Activated gamma-delta T cell treated with anti-CD3 and anti-CD28 coated beads, Interleukin-2, amount 50 U/mL, for 16 hours (primary cell): ENCODE data around the gene OR12D1.
"Not testable (repeated sequence)": the region's sequence is repeated elsewhere in the genome, so short reads cannot be mapped to it uniquely, and the experiment has no call there.

Source experiments
- DNase-seq: peaks from one replicate; pipeline ENCODE4 v3.0.0-alpha.2; 2020; ENCODE audit warnings: low read depth

OR12D1 gene

DNA sequence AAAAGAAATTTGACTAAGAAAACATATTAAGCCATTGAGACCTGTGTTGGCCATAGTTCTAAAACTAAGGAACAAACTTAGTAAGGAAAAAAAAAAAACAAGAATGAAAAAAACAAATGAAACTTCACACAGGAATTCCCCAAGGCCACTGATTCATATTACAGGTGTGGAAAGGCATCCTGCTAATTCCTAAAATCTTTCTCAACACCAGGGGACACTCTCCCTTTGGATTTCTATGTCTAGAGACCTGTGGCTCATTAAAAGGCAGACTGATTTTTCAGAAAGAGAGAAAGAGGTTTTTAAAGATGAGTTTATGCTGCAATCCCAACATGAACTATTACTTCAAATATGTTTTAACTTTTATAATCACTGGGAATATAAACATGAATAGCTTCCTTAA, at the start of gene OR12D1:
OR12D1 (plus strand) TSS at position 341 of the 400 bp plus-strand sequence.
- DNase-seq, result no peak

DNA sequence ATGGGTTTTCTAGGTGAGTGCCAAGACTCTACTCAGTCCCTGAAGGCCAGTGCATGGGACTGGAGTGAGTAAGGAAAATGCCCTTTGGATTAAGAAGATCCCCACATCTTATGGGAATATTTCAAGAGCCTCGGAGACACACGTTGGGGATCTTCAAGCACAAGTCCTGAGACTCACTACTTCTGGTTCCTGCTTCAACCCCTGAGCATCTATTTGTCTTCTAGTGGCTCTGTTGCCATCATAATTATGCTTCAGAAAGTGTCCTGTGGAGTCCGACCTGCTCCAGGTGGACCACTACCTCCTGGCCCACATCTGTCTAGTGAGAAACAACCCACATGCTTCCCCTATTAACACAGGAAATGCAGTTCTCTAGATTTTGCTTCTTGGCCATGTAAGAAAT, 46.0 kb upstream of the OR12D1 start, which contains the start of gene OR5V1:
OR5V1 (minus strand) TSS at position 101 of the 400 bp plus-strand sequence. CDS start 12,670 bp downstream, outside the sequence.
- DNase-seq, result no peak

DNA sequence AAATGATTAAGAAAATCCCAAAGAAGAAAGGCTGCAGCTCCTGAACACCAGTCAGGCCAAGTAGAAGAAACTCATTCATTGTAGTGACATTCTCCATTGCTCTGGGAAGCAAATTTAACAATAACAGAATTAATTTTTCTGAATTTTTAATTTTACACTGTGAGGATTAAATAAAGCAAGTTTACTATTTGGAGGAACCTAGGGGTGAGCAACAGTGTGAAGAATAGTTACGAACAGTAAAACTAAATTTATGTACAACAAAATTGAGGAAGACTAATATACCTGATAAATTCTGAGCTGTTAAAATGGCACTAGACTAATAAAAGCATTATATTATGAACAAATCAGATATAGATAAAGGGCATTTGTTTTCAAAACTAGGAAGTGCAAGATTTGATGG, 39.5 kb upstream of the OR12D1 start, which contains the start of gene OR12D3:
OR12D3 (minus strand) TSS at position 101 of the 400 bp plus-strand sequence; CDS start at position 97, 4 bp downstream.
- DNase-seq, result no peak

DNA sequence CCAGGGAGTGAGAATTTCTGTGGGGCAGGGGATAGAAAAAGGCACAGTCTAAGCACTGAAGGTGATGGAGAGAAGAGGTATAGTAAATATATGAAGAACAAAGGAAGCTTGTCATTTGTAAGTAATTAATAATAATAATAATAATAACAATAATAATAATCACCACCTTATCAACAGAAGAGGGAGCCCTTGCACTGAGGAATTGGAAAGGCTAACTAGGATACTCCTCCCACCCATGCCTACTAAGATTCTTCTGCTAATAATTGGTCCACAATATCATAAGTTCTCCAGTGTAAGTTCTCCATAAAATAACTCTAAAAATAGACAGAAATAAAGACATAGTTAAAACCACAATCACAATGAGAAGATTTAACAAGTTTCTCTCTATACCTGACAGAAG, 38.7 kb upstream of the OR12D1 start:
- DNase-seq, result no peak

DNA sequence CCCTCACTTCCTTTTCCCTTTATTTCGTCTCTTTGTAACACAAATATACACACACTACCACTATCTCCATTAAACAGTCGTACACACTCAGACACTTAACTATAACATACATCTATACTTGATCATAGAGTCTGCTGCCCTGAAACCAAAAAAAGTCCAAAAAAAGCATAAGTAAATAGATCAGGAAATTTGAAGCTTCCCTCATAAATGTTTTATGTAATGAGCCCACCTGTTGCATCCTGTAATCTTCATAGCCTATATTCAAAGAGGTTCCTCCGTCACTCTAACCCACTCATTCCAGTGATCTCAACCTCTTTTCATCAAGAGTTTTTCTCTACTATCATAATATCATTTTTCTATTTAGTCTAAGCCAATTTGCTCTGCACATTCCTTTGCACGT, 26.2 kb upstream of the OR12D1 start:
- DNase-seq, result no peak

DNA sequence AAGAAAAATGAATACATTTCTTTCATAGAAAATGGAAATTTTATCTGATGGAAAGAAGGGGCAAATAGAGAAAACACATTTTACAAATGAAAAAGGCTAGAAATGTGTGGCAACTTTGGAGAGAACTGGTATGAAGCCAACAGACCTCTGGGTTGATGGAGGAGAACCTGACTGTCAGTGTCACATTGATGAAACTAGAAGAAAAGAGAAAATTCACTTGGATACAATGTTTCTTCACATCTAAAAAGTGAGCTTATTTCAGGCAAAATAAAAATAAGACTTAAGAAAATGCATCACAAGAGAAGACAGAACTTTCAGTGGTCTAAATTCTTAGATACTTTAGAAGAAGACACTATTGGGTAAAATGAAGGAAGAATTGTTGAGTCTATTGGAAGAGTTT, 19.4 kb upstream of the OR12D1 start, which contains the start of gene OR12D2:
OR12D2 (plus strand) TSS at position 301 of the 400 bp plus-strand sequence. CDS start 1,069 bp downstream, outside the sequence.
- no peak for DNase-seq

DNA sequence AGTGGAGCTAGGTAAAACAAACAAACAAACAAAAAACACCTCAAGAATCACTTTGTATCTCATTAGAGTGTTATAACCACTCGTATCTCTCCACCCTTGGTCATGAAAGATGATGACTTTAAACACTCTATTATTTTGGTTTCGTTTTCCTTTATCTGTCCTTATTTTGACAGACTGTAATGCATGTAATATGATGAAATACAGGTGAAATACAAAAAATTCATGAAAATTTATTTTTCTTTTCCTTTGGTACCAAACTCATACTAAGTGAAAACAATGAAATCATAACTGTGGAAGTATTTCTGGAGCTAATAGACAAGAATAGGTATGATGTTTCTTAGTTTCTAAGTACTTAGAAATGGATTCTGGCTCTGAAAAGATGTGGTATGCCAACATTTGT, 15.2 kb upstream of the OR12D1 start:
- DNase-seq, result no peak

DNA sequence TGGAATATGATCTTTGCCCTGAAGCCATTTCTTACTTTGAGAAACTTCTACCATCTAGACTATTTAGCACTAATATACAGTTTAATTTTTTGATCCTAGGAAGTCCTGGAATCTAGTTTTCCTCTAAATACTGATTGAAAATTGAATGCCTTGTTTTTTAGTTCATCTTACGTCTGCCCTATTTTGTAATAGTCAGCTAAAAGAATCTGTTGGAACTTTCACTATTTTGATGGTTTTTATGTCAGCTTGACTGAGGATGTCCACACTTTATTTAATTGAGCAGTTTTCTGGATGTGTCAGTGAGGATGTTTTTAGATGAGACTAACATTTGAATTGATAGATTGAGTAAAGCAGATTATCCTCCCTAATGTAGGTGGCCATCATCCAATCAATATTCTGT, 10.9 kb upstream of the OR12D1 start:
- no peak for DNase-seq

DNA sequence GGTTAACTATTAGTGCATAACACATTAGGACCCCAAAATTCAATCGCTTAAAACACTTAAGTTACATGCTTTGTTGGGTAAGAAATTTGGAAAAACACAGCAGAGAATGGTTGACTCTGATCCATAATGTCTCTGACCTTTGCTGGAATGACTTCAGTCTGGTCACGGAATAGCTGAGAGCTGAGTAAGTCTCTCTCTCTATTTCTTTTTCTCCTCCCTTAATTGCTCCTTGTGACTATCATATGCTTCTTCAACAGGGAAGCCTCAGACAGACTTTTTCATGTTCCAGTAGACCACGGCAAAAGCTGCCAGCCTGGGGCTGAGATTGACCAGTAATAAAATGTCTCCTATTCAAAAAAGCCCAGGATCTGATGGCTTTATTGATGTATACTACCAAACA, 4.8 kb downstream of the OR12D1 start:
- DNase-seq, result no peak

DNA sequence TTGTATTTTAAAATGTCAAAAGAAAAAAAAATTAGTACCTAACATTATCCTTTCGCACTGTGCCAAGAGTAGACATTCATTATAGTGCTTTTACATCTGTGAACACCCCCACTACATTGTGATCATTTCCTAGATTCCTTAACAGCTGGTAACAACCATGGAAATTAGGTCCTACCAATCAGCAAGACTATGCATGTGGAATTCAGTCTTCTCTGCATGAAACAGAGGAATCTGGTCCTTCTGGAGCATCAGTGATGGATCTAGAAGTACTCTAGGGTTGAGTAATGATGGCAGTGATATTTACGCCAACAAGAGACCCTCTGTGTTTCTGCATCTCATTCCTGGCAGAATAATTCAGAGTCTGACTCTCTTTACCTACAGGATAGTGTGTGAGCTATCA, 9.4 kb downstream of the OR12D1 start:
- no peak for DNase-seq

DNA sequence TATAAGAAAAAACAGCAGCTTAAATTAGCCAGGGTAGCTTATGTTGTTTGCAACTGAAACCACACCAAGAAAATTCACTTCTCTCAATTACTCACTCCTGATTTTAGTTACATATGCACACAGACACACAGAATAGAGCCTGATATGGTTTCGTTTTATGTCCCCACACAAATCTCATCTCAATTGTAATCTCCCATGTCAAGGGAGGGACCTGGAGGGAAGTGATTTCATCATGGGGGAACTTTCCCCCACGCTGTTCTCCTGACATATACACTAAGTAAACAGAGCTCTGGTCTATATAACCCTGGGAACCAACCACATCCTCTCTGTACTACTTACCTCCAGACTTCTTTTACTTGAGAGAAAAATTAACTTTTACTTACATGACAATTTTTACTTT, 9.8 kb downstream of the OR12D1 start:
- no peak for DNase-seq

DNA sequence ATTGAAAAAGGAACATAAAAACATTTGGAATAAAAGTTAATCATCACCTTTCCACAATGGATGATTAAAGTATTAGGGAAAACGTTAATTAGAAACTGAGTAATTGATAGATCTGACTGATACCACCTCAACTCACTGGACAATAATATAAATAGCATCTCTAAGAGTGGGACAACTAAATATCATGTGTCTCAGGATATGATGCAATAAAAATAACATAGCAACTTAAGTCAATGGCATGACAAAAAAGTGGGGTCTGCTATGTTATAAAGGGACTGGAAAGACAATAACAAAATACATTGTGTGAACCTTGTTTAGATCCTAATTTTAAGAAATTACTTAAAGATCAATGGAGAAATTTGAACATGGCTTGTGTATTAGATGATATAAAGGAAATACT, 10.3 kb downstream of the OR12D1 start:
- DNase-seq, result no peak

DNA sequence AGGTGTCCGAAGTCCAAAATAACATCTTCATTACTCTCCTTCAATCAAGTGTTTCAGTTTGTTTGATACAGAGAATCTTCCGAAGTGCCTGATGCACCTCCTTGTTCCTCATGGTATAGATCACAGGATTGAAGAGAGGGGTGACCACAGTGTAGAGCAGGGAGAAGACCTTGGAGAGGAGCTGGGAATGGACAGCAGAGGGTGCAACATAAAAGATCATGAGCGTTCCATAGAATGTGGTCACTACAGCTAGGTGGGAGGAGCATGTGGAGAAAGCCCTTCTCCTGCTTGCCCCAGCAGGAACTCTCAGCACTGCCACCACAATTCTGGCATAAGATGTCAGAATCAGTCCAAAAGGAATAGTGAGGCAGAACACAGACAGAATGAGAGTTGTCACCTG, 11.9 kb downstream of the OR12D1 start:
- DNase-seq, result no peak

DNA sequence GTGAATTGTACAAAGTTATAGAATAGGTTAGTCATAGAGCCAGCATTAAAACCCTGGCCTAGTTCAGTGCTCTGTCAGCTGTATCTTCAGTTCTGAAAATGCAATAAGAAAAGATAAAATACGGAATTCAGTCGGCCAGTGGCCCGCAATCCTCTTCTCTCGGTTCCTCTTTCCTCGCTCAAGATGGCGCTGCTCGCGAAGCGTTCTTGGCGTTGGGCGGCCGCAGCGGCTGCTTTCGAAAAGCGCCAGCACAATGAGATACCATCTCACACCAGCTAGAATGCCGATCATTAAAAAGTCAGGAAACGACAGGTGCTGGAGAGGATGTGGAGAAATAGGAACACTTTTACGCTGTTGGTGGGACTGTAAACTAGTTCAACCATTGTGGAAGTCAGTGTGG, 22.0 kb downstream of the OR12D1 start:
- DNase-seq, result not testable (repeated sequence)

DNA sequence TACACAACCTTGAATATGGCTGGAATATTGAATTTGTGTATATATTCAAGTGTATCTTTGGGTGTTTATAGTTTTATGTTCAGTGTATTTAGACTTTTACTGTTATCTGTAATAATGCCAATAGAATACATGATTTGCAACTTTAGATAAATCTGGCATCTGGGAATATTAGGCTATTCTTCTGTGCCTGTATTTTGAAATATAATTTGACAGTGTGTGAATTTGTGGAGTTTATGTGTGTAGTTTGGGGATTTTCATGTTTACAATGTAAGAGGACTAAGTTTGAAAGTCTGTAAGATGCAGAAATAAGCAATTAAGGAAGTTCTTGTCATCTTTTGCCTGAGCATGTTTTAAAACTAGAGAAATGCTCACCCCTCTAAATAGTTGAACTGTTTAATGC, 24.3 kb downstream of the OR12D1 start, which contains the start of gene OR10C1:
OR10C1 (plus strand) TSS at position 301 of the 400 bp plus-strand sequence. CDS start 710 bp downstream, outside the sequence.
- DNase-seq, result no peak

DNA sequence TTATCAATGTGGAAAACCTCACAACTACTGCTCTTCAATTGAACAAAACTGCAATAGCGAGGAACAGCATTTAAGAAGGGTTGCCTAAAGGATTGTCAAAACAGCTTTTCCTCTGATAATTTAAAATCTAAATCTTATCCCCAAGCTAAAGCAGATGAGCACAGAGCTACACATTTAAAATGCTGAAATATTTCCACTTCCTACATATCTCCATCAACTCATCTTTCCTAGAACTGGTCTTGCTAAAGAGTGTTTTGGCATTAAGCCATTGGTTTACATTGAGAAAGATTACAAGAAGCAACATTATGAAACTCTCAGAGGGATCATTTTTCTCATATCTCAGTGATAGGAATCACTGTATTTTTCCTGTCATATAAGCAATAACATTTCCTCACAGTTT, 28.0 kb downstream of the OR12D1 start:
- DNase-seq, result no peak

DNA sequence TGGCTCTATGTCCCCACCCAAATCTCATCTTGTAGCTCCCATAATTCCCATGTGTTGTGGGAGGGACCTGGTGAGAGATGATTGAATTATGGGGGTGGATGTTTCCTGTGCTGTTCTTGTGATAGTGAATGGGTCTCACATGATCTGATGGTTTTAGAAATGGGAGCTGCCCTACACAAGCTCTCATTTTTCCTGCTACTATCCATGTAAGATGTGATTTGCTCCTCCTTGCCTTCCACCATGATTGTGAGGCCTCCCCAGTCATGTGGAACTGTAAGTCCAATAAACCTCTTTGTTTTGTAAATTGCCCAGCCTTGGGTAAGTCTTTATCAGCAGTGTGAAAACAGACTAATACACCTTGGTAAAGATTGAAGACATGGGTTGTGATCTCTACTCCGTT, 29.3 kb downstream of the OR12D1 start:
- not testable (repeated sequence) for DNase-seq

DNA sequence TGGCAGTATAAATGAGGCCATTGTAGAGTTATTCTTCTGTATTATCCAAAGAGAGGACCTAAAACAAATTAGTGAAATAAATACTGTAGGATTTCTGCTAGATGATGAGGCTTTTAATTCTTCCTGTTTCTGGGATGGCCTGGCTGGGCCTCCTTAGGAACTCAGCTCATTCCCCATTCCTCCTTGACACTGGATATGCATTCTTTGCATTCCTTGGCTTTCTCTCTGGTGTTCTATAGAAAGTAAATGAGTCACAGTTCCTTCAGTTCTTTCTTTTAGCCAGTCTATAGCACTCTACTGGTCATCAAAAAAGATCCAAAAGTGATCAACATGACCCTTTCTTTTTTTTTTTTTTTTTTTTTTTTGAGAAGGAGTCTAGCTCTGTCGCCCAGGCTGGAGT, 32.9 kb downstream of the OR12D1 start:
- DNase-seq, result no peak

DNA sequence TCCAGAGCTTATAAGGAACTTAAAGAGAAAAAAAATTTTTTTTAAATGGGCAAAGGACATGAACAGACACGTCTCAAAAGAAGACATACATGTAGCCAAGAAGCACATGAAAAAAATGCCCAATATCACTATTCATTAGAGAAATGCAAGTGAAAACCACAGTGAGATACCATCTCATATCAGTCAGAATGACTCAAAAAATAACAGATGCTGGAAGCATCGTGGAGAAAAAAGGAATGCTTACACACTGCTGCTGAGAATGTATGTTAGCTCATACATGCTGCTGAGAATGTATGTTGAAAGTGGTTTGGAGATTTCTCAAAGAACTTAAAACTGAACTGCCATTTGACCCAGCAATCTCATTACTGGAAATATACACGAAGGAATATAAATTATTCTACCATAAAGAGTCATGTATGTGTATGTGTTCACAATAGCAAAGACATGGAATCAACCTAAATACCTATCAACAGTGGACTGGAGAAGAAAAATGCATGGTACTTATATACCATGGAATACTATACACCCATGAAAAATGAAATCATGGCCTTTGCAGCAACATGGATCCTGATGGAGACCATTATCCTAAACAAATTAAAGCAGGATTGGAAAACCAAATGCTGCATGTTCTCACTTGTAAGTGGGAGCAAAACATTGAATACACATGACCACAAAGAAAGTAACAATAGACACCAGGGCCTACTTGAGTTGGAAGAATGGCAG, 36.9 kb downstream of the OR12D1 start:
- DNase-seq, result no peak

DNA sequence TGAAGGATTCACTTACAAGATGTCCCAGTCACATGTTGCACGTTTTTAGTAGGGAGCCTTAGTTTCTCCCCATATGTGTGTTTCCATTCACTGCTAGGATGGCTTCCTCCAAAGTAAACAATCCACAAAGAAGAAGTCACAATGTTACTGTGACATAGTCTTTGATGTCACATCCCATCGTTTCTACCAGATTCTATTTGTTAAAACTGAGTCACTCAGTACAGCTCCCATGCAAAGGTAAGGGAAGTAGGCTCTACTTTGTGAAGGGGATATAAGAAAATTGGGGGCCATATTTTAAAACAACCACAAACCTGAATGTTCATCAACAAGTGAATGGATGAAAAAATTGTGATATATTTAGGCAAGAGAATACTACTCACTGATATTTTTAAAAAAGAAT, 42.2 kb downstream of the OR12D1 start, which contains the start of the genes OR11A1 and OR2H1:
OR11A1 (minus strand) TSS at position 101 of the 400 bp plus-strand sequence. CDS start 29,430 bp downstream, outside the sequence.
OR2H1 (plus strand) TSS at position 185 of the 400 bp plus-strand sequence. CDS start 4,615 bp downstream, outside the sequence.
- DNase-seq, result no peak

DNA sequence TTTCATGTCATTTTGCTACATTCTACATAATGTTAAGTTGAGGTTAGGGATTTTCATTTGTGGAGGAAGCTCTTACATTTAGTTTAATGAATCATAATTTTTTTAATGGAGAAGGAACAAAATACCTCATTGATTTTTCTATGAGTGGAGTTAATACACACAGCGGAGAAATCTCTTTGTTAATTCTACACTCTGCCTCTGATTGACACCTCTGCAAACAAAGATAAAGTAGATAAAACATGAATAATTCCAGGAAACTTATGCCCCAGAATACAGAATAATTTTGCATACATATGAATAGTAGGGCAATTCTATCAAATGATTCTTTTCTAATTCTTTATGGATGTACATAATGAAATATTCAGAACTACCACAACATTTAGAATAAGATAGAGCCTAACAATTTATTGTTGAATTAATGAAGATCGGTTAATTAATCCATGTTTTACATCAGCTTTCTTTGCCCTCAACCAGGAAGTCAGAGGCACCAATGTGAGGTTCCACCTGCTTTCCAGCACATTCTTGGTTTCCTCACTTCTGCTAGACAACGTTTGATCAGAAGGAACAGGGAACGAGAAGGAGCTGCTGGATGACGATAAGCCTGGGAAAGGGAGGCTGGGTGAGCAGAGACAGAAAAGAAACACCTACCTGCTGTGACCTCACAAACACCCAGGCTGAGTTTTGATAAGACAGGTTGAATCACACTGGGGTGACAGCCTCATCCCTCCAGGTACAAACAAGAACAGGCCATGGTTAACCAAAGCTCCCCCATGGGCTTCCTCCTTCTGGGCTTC, 46.5 kb downstream of the OR12D1 start:
- no peak for DNase-seq

DNA sequence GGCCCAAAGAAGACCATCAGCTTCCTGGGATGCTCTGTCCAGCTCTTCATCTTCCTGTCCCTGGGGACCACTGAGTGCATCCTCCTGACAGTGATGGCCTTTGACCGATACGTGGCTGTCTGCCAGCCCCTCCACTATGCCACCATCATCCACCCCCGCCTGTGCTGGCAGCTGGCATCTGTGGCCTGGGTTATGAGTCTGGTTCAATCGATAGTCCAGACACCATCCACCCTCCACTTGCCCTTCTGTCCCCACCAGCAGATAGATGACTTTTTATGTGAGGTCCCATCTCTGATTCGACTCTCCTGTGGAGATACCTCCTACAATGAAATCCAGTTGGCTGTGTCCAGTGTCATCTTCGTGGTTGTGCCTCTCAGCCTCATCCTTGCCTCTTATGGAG, 47.3 kb downstream of the OR12D1 start:
- no peak for DNase-seq

DNA sequence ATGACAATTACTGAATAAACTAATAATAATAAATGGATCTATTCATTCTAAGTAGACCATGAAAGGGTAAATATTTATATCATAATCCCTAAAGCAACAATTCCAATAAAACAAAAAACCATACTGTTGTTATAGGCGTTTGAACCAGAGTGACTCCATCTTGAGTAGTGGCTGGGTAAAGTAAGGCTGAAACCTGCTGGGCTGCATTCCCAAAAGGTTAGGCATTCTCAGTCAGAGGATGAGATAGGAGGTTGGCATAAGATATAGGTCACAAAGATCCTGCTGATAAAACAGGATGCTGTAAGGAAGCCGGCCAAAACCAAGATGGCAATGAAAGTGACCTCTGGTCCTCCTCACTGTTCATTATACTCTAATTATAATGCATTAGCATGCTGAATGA, 50.6 kb downstream of the OR12D1 start:
- no peak for DNase-seq
